ENCODE measurements around the gene SH3RF2.

Gene SH3RF2

DNA sequence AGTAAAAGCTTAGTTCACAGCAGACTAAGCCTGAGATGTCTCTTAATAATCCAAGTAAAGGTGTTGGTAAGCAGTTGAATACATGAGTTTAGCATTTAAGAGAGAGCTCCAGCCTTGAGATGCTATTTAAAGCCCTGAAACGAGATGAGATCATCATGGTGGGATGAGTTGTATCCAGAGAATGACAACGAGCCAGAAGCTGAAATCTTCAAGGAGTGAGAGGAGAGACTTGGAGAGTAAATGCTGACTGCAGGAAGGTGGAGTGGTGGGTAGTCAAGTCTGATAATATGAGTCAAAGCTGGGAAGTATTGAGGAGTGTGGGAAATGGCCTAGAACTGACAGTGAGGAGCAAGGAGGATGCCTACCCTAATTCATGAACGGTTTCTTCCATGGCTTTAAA, 115.3 kb downstream of the SH3RF2 start:
- peak; percentile 69 for DNase-seq

DNA sequence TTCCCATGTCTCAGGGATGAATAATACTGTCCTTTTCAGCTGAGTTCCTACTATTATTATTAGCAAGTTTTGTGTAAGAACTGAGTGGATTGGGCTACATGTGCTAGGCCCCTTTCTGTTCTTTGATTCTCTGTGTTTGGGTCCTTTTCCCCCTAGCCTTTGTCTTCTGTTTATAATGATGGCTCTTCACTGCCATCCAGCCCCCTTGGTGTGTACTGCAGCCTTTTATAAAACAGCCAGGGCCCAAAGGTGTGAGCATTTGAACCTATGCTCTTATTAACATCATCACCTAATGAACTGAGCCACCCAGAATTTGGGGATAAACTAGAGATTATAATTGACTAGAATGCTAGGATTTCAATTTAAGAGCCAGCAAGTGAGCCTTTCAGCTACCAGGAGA, 116.4 kb downstream of the SH3RF2 start:
- DNase-seq: no peak

DNA sequence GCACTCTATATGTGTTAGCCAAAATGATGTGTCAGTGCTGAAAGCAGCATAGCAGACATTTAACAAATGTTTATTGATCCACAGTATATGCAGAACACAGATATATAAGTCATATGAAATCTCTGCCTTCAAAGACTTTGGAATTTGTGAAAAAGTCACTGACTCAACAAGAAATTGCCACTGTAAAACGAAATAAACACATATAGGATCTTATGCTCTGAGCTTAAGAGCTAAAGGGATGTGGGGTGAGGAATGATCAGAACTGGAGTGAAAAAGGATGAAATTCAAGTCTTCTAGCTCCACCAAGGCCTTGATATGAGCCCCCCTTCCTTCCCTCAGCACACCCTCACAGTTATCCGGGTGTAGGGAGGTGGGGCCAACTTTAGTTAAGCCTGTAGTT, 119.1 kb downstream of the SH3RF2 start:
- DNase-seq: no peak

DNA sequence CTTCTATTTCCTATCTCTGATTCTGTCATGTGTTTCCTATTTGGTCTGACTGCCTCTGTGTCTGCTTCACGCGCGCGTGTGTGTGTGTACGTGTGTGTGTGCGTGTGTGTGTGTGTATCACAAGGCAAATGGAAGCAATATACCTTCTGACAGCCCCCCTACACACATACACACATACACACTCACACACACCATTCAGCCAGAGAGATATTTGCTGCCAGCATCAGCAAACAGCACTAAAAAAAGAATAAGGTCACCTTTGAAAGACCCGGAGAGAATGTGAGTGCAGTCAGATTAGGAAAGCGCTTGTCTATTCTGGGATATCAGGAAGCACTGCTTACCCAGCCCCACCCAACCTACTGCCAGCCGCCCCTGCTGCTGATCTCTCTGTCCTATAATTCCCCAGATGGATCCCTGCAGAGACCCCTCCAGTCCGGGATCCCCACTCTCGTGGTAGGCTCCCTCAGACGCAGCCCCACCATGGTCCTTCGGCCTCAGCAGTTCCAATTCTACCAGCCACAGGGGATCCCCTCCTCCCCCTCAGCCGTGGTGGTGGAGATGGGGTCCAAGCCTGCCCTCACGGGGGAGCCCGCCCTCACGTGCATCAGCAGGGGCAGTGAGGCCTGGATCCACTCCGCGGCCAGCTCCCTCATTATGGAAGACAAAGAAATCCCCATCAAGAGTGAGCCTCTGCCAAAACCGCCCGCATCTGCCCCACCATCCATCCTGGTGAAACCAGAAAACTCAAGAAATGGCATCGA, 123.3 kb downstream of the SH3RF2 start:
- DNase-seq: peak; percentile 17

DNA sequence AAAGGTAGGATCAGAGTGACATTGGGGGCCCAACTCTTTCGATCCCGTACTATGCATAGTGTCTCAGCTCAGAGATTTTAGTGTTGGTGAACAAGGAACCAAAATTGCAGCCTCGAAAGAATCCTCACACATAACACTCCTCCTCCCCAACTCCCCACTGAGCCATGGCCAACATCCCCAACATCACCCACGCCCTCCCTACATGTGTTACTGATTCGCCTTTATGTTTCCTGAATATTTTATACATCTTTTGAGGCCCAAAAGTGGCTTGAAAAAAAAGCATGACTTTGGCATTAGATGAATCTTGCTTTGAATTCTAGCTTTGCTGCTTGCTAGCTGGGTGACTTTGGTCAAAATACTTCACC, 123.8 kb downstream of the SH3RF2 start:
- no peak for DNase-seq

DNA sequence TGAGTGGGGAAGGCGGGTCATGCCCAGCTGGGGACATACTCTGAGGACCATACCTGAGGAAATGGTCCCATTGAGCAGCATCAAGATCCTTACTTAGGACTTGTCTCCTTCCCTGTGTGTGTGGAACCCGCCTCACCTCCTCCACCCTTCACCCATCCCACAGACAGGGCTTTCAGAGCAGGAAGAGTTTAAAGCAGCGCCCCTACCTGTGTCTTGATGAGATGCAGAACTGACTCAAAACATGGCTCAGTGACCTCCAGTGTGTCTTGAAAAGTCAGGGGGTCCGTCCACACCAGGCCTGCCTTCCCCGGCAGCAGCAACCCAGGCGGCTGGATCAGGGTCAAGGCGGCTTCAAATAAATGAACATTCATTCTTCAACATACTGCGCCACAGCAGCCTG, 130.6 kb downstream of the SH3RF2 start:
- no peak for DNase-seq

DNA sequence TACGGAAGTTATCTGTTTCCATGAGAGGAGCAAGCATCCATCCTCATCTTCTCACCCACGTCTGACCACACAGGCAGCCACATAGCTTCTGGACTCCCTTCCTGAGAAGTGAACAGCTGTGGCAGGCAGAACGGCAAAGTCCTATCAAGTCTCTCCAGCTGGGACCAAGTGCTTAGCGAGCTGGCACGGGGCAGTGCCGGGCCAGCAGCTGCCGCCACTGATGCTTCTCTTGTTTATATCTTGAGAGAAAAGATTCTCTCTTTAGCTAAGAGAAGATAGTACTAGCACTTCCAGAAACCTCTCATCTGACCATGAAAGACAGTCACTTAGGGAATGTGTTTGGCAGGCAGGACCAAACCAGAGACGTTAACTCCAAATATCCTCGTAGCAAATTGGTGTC, 131.8 kb downstream of the SH3RF2 start:
- DNase-seq: no peak

DNA sequence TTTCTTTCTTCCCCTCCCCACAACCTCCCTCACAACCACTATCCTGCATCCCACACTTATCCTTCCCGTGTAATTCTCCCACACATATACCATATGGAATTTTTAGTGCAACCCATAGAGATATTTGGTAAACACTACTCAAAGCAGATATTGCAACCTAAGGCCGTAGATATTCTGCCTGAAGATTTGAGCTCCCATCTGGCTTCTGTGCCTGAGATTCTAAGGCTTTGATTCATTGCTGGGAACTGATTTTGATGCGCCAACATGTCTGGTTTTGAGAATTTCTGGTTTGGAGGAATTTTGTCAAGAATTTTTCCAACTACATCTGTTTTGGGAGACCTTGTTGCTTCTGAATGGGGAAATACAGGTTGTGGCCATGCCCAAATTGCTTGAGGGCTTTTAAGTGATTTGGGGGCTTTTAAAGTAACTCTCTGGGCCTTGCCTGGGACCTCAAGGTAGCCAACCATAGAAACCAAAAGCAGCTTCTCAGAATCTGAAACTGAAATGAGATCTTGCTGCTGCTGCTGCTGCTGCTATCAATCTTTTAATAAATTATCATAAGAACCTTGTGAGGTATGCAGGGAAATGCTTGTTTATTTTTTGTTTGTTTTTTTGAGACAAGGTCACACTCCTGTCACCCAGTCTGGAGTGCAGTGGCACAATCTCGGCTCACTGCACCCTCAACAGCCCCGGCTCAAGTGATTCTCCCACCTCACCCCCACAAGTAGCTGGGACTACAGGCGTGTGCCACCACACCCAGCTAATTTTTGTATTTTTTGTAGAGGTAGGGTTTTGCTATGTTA, 132.8 kb downstream of the SH3RF2 start:
- no peak for DNase-seq

DNA sequence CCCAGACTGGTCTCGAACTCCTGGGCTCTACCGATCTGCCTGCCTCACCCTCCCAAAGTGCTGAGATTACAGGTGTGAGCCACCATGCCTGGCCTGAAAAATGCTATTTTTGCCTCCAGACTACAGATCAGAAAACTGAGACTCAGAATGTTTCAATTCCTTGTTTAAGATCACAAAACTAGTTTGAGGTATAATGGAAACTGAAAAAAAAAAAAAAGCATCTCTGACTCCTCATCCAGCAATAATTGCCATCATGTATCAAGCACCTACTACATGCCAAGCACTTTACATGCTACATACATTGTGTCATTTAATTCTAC, 133.4 kb downstream of the SH3RF2 start:
- no peak for DNase-seq

DNA sequence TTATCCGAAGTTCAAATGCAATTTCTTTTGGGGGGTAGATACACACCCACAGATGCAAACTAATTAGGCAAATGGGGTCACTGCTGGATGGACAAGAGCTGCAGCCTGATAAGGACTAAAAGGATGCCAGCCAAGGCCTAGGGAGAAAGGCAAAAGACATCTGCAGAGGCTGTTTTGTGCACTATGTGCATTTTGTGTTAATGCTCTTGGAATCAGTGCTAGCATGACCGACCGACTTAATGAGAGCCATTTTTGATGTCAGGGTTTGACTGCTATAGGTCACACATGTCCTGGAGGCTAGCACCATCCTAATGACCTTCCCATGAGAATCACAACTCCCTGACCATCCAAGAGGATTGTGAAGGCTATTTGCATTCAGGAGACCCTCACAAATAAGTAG, 134.4 kb downstream of the SH3RF2 start:
- no peak for DNase-seq

DNA sequence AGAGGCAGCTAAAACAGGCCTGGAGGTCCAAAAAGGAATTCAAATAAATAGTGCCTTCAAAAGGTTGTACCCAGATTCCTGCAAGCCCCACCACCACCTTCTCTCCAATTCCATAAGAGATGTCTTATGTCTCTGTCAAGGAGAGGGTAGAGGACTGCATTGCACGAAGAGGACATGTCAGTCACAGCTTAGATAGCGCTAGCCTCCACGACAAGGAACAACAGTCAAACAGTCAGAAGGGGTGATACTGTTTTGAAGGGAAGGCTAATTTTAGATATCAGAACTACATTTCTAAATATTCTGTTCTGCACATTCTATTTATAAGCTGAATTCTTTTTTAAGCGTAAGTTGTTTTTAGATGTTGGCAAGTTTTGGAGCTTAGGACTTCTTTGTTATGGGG, 134.8 kb downstream of the SH3RF2 start:
- DNase-seq: no peak

DNA sequence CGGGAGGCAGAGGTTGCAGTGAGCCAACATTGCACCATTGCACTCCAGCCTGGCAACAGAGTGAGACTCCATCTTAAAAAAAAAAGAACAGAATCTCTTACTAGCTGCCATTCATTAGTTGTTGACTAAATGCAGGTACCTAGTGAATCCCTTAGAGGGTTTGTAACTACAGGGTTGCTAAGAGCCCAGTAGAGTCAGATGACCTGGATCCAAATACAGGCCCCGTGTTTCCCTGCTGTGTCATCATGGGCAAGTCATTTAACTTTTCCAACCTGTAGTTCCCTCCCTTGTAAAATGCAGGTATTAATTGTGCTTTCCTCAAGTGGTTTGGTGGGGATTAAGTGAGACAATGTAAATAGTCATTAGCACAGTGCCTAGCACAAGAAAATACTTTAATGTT, 136.2 kb downstream of the SH3RF2 start:
- DNase-seq: no peak

DNA sequence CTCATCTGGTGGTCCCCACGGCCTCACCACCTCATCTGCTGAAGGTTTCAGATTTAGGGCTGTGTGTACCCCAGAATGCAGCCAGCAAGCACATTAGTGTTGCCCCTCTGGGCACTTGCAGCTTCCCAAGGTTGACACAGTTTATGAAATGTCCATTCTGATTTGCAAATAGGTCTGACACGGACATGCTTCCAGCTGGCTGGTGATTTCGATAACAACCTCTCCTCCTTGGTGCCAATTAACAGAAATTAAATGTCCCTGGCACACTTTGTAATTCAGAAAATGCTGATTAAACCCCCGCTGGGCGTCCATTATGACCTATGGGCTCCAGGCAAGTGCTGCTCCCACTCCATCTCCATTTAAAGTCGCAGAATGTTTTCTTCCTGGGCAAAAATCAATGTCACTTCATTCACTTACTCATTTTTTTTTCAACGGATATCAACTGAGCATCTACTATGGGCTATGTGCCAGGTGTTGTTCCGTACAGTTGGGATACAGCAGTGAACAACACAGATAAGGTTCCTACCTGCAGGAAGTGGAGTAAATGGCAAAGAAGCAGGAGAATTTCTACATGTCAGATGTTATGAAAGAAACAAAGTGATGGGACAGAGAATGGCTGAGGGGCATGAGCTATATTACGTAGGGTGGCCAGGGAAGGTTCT, 137.0 kb downstream of the SH3RF2 start:
- DNase-seq: no peak

DNA sequence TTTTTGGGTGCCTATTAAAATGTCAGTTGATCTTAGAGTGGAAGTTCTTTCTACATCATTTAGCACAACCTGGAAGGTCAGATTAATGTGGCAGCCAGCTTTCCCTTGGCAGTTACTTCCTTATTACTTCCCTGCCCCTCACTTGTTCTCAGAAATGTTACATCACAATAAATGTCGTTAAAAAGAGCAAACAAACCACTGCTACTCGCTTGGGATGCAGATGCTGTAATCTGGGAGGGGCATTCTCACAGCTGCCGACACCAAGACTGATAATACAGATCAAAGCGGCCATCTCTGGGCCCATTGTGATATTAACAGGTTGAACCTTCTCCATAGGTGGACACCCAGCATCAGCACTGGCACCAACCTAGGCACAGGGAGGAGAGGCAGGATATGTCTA, 139.7 kb downstream of the SH3RF2 start:
- DNase-seq: no peak

DNA sequence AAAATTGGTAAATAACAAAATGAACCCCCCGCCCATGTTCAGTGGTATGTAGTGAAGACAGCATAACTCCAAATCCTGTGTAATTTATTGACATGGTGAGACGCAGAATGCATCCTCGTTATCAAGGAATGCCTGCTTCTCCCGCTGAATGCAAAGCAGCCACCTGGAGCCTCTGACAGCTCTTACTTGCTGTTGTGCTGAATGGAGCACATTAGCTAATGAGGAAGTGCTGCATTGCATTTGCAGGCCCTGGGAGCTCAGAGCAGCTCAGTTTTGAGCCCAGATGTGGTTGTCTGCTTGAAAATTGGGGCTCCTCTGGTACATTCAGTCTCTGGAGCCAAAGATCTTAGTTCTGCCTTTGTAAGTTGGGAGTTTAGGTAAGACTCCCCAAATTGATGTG, 140.1 kb downstream of the SH3RF2 start:
- no peak for DNase-seq

DNA sequence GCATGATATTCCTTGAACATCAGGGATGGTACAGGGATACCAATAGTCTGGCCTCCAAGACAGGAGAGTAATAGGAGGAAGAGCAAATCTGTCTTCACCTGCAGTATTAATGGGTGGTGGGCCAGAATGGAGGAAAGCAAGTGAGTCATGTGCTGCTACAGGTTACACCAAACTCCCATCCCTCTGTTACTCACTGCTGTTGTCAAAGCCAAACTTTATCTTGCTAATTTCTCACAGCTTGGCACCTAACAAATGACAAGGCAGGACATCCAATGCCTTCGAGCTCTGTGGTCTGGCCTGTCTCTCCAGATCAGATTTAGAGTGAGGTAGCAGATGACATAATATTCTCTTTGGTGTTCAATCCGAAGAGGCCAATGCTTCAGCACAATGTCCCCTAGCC, 142.2 kb downstream of the SH3RF2 start:
- no peak for DNase-seq

DNA sequence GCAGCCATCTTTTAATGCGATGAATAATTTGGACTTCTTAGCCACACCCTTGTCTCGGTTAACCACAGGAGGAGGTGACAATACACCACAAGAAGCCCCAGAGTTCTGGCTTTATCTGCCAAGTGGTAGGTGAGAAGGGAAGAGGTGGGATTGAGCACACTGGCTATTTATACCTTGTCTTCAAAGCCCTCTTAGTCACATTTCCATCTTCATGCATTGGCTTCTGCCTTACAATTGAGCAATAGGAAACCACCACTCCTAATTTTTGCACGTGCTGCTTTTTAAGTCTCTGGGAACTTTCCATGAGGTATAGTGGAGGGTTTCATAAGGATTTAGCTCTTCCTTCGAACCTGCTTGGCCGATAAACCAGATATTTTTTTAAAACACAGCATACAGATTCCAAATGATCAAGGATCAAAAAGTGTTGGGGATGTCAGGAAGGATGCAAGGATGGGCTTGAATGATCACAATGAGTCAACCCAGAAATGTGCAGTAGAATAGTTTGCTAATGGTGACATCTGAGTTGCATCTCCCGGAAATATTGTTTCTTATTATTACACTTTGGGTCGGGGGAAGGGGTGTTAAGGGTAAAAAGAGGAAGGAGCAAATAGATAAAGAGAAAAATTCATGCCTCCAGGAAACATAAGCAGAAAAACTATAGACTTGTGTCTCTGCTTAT, 143.5 kb downstream of the SH3RF2 start:
- DNase-seq: peak; percentile 46

DNA sequence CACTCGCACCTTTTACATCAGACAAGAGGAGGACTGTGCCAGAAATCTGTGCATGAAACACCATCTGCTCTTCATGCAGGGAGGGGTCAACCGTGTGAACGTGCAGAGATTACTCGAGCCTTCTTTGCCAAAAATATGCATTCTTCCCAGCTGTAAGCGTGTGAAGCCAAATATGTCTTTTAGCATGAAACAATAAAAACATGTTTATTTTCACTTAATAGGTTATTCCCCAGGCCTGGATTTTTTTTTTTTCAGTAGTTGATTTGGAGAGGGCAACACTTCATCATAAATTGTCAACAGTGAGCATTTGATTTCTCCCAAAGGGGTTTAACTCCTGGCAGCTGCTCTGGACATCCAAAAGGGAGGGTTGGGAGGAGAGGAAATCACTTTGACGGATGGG, 145.2 kb downstream of the SH3RF2 start:
- peak; percentile 22 for DNase-seq

DNA sequence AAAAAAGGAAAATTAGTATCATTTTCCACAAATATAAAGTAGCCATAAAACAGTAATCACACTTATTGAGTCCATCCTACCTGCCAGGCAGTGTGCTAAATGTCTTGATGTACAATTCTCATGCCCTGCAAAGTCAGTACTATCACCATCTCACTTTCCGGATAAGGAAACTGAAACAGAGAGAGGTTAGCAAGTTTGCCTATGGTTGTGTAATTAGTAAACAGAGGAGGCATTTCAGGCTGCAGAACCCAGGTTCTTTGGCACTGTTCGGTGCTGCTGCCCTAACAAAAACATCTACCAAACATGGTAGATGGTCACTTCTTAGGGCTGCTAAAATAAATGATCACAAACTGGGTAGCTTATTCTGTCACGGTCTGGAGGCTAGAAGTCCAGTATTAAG, 146.4 kb downstream of the SH3RF2 start:
- DNase-seq: no peak

DNA sequence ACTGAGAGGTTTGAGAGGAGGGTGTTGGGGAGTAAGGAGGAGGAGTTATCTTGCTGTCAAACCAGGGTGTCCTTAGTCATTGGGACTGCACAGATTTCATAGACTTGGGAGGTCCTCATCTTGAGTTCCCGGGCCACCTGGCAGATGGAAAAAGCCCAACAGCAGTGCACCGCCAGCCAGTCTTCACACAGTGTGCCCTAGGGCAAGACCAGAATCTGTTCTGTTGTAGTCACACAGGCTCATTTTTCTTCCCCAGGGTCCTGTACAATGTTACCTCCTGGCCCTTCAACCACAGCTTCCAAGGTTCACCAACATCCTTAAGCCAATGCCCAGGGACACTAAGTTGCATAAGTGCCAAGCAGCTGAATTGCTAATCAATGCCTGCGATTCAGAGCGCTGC, 148.0 kb downstream of the SH3RF2 start:
- DNase-seq: no peak

DNA sequence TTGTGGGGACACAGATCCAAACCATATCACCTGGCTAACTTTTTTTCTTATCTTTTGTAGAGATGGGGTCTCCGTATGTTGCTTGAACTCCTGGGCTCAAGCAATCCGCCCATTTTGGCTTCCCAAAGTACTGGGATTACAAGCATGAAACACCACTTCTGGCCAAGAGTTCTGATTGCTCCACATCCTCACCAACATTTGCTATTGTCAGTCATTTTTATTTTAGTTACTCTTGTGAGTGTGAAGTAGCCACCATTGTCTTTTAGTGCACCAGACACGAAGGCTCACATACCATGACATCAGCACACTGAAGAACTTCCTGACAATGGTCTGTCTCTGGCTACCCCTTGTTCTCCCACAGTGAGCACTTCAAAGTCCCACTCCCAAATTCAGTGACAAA, 151.7 kb downstream of the SH3RF2 start:
- DNase-seq: no peak

DNA sequence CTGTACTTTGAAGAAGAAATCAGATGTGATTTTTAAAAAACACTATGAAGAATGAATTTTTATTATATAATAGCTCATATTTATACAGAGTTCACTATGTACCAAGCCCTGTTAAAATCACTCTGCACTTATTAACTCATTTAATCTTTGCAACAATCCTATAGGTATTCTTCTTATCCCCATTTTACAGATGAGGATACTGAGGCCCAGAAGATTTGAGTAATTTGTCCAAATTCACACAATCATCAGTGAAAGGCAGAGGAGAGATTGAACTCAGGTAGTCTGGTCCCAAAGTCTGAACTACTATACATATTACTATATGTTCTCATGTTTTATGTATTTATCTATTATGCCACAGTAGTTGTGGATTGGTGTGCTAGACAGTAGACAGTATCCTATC, 152.9 kb downstream of the SH3RF2 start:
- DNase-seq: no peak

DNA sequence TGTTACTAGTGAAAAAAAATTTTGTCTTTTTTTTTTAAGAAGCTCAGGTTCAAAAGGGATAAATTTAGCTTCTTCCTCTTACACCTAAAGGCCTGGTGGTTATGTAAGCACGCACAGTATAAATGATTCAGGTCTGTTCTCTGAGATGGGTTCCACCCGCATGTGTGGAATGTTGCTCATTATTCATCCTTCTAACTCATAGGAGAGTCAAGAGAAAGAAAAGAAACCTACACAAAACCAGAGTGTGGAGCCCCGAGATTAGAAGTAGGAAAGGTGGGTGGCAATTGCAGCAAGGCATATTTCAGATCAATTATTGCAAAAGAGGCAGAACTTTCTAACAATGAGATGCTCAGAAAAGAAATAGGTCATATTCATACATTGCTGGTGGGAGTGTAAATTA, 155.5 kb downstream of the SH3RF2 start:
- DNase-seq: peak; percentile 16

DNA sequence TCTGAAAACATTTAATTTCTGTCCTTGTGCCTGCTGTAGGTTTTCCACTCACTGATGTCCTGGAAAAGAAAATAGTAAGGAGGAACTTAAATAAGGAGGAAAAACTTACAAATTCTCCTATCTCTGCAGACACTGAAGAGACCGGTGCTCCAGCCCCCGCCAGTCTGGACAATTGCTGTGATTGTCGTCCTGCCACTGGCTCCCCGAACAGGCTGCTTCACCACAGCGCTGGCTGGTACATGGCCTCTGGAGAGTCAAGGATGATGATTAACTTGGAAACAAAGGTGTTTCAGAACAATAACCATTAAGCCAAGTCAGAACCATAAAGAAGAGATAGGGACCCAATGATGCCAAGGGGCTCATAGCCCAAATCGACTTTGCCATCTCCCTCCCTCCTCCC, 161.7 kb downstream of the SH3RF2 start:
- DNase-seq: no peak

Data from fibroblast of upper back skin (primary cell).